Measurements from ENCODE around the gene OCIAD1. TPM values are rescaled to one million over a fixed set of nuclear protein-coding genes. Genes with fewer than 3 reads are reported as not detected.
"Not testable (repeated sequence)": the region's sequence is repeated elsewhere in the genome, so short reads cannot be mapped to it uniquely, and the experiment has no call there.

OCIAD1 gene
- total and polyA plus RNA-seq, 8 donors: 120 to 233 (median 202) TPM

DNA sequence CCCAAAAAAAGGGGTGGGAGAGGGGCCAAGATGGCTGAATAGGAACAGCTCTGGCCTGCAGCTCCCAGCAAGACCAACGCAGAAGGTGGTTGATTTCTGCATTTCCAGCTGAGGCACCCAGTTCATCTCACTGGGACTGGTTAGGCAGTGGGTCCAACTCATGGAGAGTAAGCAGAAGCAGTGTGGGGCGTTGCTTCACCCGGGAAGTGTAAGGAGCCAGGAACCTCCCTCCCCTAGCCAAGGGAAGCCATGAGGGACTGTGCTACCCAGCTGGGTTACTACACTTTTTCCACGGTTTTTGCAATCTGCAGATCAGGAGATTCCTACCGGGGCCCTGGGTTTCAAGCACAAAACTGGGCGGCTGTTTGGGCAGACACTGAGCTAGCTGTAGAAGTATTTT is 13.9 kb upstream of the OCIAD1 start:
- intact Hi-C loops (cut with DNase I): no loop called here
- ATAC-seq: no peak
- no peak for DNase-seq

DNA sequence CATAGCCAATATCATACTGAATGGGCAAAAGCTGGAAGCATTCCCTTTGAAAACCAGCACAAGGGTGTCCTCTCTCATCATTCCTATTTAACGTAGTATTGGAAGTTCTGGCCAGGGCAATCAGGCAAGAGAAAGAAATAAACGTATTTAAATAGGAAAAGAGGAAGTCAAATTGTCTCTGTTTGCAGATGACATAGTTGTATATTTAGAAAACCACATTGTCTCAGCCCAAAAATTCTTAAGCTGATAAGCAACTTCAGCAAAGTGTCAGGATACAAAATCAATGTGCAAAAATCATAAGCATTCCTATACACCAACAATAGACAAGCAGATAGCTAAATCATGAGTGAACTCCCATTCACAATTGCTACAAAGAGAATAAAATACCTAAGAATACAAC is 9.5 kb upstream of the OCIAD1 start:
- DNase-seq; H3K4me1 ChIP-seq; H3K27me3 ChIP-seq; H3K27ac ChIP-seq; intact Hi-C loops (cut with DNase I); H3K4me3 ChIP-seq; ATAC-seq; H3K36me3 ChIP-seq; H3K9me3 ChIP-seq: not testable (repeated sequence)

More for the DNA sequence above, 13.9 kb upstream of the OCIAD1 start:
- Histone ChIP-seq H3K27ac (no peak overlapping the region), H3K36me3 (no peaks in the 10 kb centered on the region), H3K9me3 (no peaks in the 10 kb centered on the region), H3K4me3 (no peak overlapping the region), H3K4me1 (no peaks in the 10 kb centered on the region), H3K27me3 (no peaks in the 10 kb centered on the region)
- TF ChIP-seq, protein P1, sequence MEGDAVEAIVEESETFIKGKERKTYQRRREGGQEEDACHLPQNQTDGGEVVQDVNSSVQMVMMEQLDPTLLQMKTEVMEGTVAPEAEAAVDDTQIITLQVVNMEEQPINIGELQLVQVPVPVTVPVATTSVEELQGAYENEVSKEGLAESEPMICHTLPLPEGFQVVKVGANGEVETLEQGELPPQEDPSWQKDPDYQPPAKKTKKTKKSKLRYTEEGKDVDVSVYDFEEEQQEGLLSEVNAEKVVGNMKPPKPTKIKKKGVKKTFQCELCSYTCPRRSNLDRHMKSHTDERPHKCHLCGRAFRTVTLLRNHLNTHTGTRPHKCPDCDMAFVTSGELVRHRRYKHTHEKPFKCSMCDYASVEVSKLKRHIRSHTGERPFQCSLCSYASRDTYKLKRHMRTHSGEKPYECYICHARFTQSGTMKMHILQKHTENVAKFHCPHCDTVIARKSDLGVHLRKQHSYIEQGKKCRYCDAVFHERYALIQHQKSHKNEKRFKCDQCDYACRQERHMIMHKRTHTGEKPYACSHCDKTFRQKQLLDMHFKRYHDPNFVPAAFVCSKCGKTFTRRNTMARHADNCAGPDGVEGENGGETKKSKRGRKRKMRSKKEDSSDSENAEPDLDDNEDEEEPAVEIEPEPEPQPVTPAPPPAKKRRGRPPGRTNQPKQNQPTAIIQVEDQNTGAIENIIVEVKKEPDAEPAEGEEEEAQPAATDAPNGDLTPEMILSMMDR (IDR thresholded peaks at IDR 0.05): no peak

DNA sequence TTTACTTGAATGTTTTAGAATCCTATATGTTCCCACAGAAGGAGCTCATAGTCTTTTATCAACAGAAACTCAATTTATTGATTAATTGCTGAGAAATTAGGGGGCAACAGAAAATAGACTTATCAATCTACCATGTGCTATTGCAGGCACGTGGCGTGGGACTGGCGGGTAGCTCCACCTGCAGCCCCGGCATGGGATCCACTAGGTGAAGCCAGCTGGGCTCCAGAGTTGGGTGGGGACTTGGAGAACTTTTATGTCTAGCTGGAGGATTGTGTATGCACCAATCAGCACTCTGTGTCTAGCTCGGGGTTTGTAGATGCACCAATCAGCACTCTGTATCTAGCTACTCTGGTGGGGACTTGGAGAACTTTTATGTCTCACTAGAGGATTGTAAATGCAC is 3.3 kb upstream of the OCIAD1 start:
- H3K4me1 ChIP-seq: peaks cover 8 to 10% of the 10 kb centered on the region in 2 donors
- no peak overlapping the region for H3K27ac ChIP-seq
- no peak for DNase-seq
- intact Hi-C loops (cut with DNase I): no loop called here
- TF ChIP-seq, protein P1 (IDR thresholded peaks at IDR 0.05): no peak
- no peak for ATAC-seq
- no peak overlapping the region for H3K4me3 ChIP-seq
- no peaks in the 10 kb centered on the region for H3K36me3 ChIP-seq
- no peaks in the 10 kb centered on the region for H3K27me3 ChIP-seq
- H3K9me3 ChIP-seq: peaks cover 0 to 2% of the 10 kb centered on the region in 2 donors

DNA sequence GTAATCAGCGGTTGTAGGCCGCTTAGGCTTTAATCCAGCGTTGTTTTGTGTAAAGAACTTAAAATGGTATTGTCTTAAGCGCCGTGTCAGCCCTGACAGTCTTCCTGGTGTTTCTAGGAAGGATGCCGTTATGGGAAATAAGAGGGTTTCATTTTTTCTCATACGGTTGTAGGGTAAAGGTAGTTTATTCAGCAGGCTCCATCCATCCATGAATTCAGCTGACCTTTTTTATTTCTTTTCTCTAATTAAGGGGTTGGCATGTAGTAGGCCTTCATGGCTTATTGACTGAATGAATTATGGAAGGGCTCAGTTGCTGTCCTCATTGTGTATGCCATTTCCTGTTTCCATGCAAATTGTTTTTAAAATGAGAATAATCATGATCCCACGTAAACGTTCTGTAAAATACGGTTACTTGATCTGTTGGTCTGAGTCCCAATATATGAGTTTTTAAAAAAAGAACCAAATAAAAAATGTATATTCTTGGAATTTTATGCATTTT is 693 bp downstream of the OCIAD1 start:
- peak overlapping the region; percentile 60 to 85 for H3K4me3 ChIP-seq
- no peaks in the 10 kb centered on the region for H3K27me3 ChIP-seq
- ATAC-seq (no peak), DNase-seq (no peak)
- peak overlapping the region; percentile 90 to 92 for H3K27ac ChIP-seq
- peaks cover 0 to 2% of the 10 kb centered on the region in 2 donors for H3K9me3 ChIP-seq
- TF ChIP-seq, protein P1 (IDR thresholded peaks at IDR 0.05): no peak
- H3K36me3 ChIP-seq: peaks cover 4 to 35% of the 10 kb centered on the region in 2 donors
- peaks cover 8 to 16% of the 10 kb centered on the region in 2 donors for H3K4me1 ChIP-seq
- intact Hi-C loops (cut with DNase I): no loop called here

DNA sequence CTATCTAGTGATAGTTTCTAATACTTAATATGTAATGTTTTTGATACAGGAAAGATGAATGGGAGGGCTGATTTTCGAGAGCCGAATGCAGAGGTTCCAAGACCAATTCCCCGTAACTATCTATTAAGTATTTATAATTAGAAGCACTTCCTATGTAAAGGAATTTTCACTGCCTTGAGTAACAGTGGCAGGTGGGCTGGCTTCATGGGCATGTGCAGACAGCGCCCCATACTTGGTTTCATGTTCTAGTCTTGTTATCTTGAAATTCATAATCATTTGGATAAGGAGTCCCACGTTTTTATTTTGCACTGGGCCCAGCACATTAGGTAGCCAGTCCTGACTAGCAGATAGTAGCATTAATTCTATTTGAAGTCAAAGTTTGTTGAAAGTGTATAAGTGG is 1.7 kb downstream of the OCIAD1 start:
- H3K4me3 ChIP-seq: peak overlapping the region in 1 of 2 donors; percentile 60
- peaks cover 4 to 45% of the 10 kb centered on the region in 2 donors for H3K36me3 ChIP-seq
- no peak overlapping the region for H3K27ac ChIP-seq
- TF ChIP-seq, protein P1 (IDR thresholded peaks at IDR 0.05): no peak
- DNase-seq: no peak
- H3K4me1 ChIP-seq: peaks cover 8 to 16% of the 10 kb centered on the region in 2 donors
- ATAC-seq: no peak
- intact Hi-C loops (cut with DNase I): no loop called here
- no peaks in the 10 kb centered on the region for H3K27me3 ChIP-seq
- peaks cover 0 to 2% of the 10 kb centered on the region in 2 donors for H3K9me3 ChIP-seq

DNA sequence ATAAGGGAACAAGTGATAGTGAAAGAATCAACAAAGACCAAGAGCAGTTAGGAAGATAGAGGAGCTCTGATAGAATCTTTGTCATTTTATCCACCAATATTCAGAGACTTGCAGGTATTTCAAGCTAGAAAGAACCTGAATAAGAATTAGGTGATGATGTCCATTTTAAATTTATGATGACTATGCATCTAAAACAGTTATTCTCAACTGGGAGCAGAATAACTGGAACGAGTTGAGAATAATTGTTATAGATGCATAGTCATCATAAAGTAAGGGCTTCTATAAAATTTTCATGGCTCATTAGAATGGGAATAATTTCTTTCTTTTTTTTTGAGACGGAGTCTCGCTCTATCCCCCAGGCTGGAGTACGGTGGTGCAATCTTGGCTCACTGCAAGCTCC is 5.8 kb downstream of the OCIAD1 start:
- TF ChIP-seq, protein P1 (IDR thresholded peaks at IDR 0.05): no peak
- Histone ChIP-seq H3K4me3 (no peak overlapping the region), H3K9me3 (no peaks in the 10 kb centered on the region), H3K4me1 (peaks cover 8 to 16% of the 10 kb centered on the region in 2 donors), H3K27ac (no peak overlapping the region), H3K36me3 (peaks cover 4 to 72% of the 10 kb centered on the region in 2 donors), H3K27me3 (no peaks in the 10 kb centered on the region)
- ATAC-seq (no peak), DNase-seq (no peak)
- intact Hi-C loops (cut with DNase I): no loop called here
